K562 (cell line): ENCODE results near the gene TMEM86B. TPM values are rescaled to one million over a fixed set of nuclear protein-coding genes. Genes with fewer than 3 reads are reported as not detected.

Experiments used
- ATF7 ChIP-seq: fragments of 450-650 bp; IDR thresholded peaks from 2 replicates; pipeline ENCODE4 v1.7.1; 2014; ENCODE audit warnings: mild to moderate bottlenecking, moderate library complexity
- BRD4 ChIP-seq: fragments of 200-600 bp; sonication (generic); IDR thresholded peaks from 2 replicates; pipeline ENCODE4 v1.6.1; 2017; ENCODE audit warnings: inconsistent platforms
- CSDE1 ChIP-seq, 2 experiments: fragments of 450-650 bp; IDR thresholded peaks; 2 replicates each; pipeline ENCODE4 v1.6.1; 2016; ENCODE audit warnings: mild to moderate bottlenecking in 1 of 2
- L3MBTL2 ChIP-seq: fragments of 450-650 bp; IDR thresholded peaks from 2 replicates; pipeline ENCODE4 v1.6.1; 2016; ENCODE audit warnings: mild to moderate bottlenecking, moderate library complexity
- MIER1 ChIP-seq: fragments of 450-650 bp; IDR thresholded peaks from 2 replicates; pipeline ENCODE4 v1.6.1; 2016; ENCODE audit warnings: antibody characterized with exemption, mild to moderate bottlenecking, low read depth
- NCOA1 ChIP-seq: fragments of 450-650 bp; IDR thresholded peaks from 2 replicates; pipeline ENCODE4 v1.6.1; 2016; ENCODE audit warnings: low read depth
- NR2C1 ChIP-seq, 2 experiments: fragments of 450-650 bp; IDR thresholded peaks; 2 replicates each; pipeline ENCODE4 v1.6.1; 2017; ENCODE audit warnings: mild to moderate bottlenecking in 2 of 2, antibody characterized with exemption in 1 of 2, inconsistent platforms in 1 of 2, missing compliant biosample characterization in 1 of 2, missing genetic modification characterization in 1 of 2
- NUFIP1 ChIP-seq: fragments of 450-650 bp; IDR thresholded peaks from 2 replicates; pipeline ENCODE4 v1.6.1; 2018; ENCODE audit not compliant: partially characterized antibody
- POLR2G ChIP-seq: fragments of 200-400 bp; formaldehyde crosslinking; IDR thresholded peaks from 2 replicates; pipeline ENCODE4 v1.6.1; 2017; ENCODE audit warnings: low read depth, mild to moderate bottlenecking, antibody characterized with exemption, low read length, moderate library complexity
- POLR2H ChIP-seq: IDR thresholded peaks from 2 replicates; pipeline ENCODE4 v1.6.1; 2016; ENCODE audit warnings: missing genetic modification characterization, low read depth, mild to moderate bottlenecking, control low read depth, missing compliant biosample characterization, moderate library complexity
- PTRF ChIP-seq: fragments of 450-650 bp; IDR thresholded peaks from 2 replicates; pipeline ENCODE4 v1.6.1; 2016; ENCODE audit warnings: mild to moderate bottlenecking, missing genetic modification characterization, missing compliant biosample characterization
- RBM17 ChIP-seq: fragments of 200-400 bp; formaldehyde crosslinking; IDR thresholded peaks from 2 replicates; pipeline ENCODE4 v1.6.1; 2017; ENCODE audit warnings: low read depth, mild to moderate bottlenecking, low read length, borderline replicate concordance
- SAP30 ChIP-seq: fragments of 200-600 bp; sonication (generic); IDR thresholded peaks from 2 replicates; pipeline ENCODE4 v1.6.1; 2012; ENCODE audit warnings: borderline replicate concordance, low read depth, mild to moderate bottlenecking, moderate library complexity, low read length, control low read depth, inconsistent platforms; ENCODE audit not compliant: insufficient read depth, poor library complexity, severe bottlenecking
- SUPT5H ChIP-seq: fragments of 450-650 bp; IDR thresholded peaks from 2 replicates; pipeline ENCODE4 v1.6.1; 2016
- TFE3 ChIP-seq: fragments of 450-650 bp; formaldehyde crosslinking; IDR thresholded peaks from 2 replicates; pipeline ENCODE4 v1.4.0; 2020; ENCODE audit warnings: mild to moderate bottlenecking, mixed read lengths
- ZNF175 ChIP-seq: fragments of 200-800 bp; sonication (Bioruptor generic); IDR thresholded peaks from 2 replicates; pipeline ENCODE4 v1.6.1; 2016; ENCODE audit warnings: low read depth, mild to moderate bottlenecking, missing genetic modification characterization, missing compliant biosample characterization
- ZNF695 ChIP-seq: fragments of 450-650 bp; formaldehyde crosslinking; IDR thresholded peaks from 2 replicates; pipeline ENCODE4 v1.4.0; 2020; ENCODE audit warnings: mild to moderate bottlenecking, moderate library complexity
- ZNF740 ChIP-seq, 3 experiments: fragments of 200-800 bp in 1 of 3; sonication (Bioruptor generic) in 1 of 3; sonication (generic) in 1 of 3; formaldehyde crosslinking in 1 of 3; IDR thresholded peaks; 2 replicates each; pipeline versions ENCODE4 v1.6.1 to v1.8.0; 2016 to 2022; ENCODE audit warnings: mild to moderate bottlenecking in 2 of 3, missing compliant biosample characterization in 2 of 3, missing genetic modification characterization in 2 of 3, missing genetic modification reagents in 1 of 3
- ZZZ3 ChIP-seq: fragments of 450-650 bp; IDR thresholded peaks from 2 replicates; pipeline ENCODE4 v1.6.1; 2016; ENCODE audit warnings: antibody characterized with exemption, mild to moderate bottlenecking, moderate library complexity
- polyA plus RNA-seq, 8 experiments: library from polyadenylated mRNA; depleted of rRNA in 4 of 8; stranded (reverse) in 5 of 8; unstranded in 3 of 8; fragments of >200 nt; fragmentation: Nextera tagmentation in 2 of 8; fragmentation: Illumina TruSeq in 1 of 8; extraction: Ambion mirVana in 2 of 8; extraction: Trizol in 1 of 8; gene quantifications; 2 replicates each; pipeline versions ENCODE4 v1.2.1 to v1.2.3, GENCODE V29; 2011 to 2014; ENCODE audit warnings: inconsistent platforms in 1 of 8, missing spikeins in 1 of 8
- total RNA-seq, 7 experiments: library from RNA; depleted of rRNA in 6 of 7; stranded (reverse); fragments of >200 nt in 6 of 7; fragmentation: Illumina TruSeq in 2 of 7; extraction: Trizol in 2 of 7; gene quantifications; 2 replicates each; pipeline versions ENCODE4 v1.2.1 to v1.2.3, GENCODE V29; 2011 to 2021; ENCODE audit warnings: low replicate concordance in 1 of 7
- TF ChIP-seq, protein P1 (sequence below), 2 experiments: fragments of 200-800 bp in 1 of 2; sonication (Bioruptor generic) in 1 of 2; sonication (generic) in 1 of 2; formaldehyde crosslinking in 1 of 2; IDR thresholded peaks in 1 of 2; conservative IDR thresholded peaks in 1 of 2; 2 replicates each; pipeline versions ENCODE4 v1.5.0 to v1.6.1; 2016 to 2020; ENCODE audit warnings: missing compliant biosample characterization in 1 of 2, missing genetic modification characterization in 1 of 2, missing genetic modification reagents in 1 of 2
- TF ChIP-seq, protein P2 (sequence below): fragments of 450-650 bp; formaldehyde crosslinking; conservative IDR thresholded peaks from 2 replicates; pipeline ENCODE4 v1.4.0; 2022; ENCODE audit warnings: mild to moderate bottlenecking, missing genetic modification characterization

Gene TMEM86B
- total and polyA plus RNA-seq, 9 of the 15 experiments (the other 6 are each of a cell fraction or from before 2014, with no cell fraction given): 0.28 to 7.9 (median 2.1) TPM

GRCh38 chr19:55259540-55260210 is 31.1 kb upstream of the TMEM86B start (continued):
- TF ChIP-seq, protein P1, sequence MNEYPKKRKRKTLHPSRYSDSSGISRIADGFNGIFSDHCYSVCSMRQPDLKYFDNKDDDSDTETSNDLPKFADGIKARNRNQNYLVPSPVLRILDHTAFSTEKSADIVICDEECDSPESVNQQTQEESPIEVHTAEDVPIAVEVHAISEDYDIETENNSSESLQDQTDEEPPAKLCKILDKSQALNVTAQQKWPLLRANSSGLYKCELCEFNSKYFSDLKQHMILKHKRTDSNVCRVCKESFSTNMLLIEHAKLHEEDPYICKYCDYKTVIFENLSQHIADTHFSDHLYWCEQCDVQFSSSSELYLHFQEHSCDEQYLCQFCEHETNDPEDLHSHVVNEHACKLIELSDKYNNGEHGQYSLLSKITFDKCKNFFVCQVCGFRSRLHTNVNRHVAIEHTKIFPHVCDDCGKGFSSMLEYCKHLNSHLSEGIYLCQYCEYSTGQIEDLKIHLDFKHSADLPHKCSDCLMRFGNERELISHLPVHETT (CRISPR knock-in tag; conservative IDR thresholded peaks at IDR 0.05 in 1 of 2, IDR thresholded peaks at IDR 0.05 in 1 of 2): 0 out of 4 replicates have a peak, but pooled peaks of 1 of the 2 experiments have one; percentile 5
- TF ChIP-seq CSDE1 (IDR thresholded peaks at IDR 0.05) (0 out of 4 replicates have a peak, but pooled peaks of 1 of the 2 experiments have one; percentile 23), POLR2H (tag) (no peak; the same call in none of the 2 replicates), L3MBTL2 (peak; percentile 73; the same call in 1 of the 2 replicates), TFE3 (0 out of 2 replicates have a peak, but pooled peaks have one; percentile 4), SUPT5H (peak; percentile 79), PTRF (no peak), NUFIP1 (no peak), RBM17 (no peak), BRD4 (peak; percentile 64; the same call in 1 of the 2 replicates), NCOA1 (peak; percentile 7; the same call in 1 of the 2 replicates), ATF7 (no peak), ZNF695 (CRISPR knock-in tag) (no peak), ZNF175 (CRISPR knock-in tag) (0 out of 2 replicates have a peak, but pooled peaks have one; percentile 54), ZNF740 (CRISPR knock-in tag; IDR thresholded peaks at IDR 0.05) (no peak), ZNF740 (tag; IDR thresholded peaks at IDR 0.05) (peak in 1 of 2 experiments; percentile 28; a peak in 1 of 4 replicates), MIER1 (peak; percentile 59; the same call in 1 of the 2 replicates), NR2C1 (IDR thresholded peaks at IDR 0.05) (no peak), NR2C1 (tag; IDR thresholded peaks at IDR 0.05) (no peak), POLR2G (no peak), ZZZ3 (0 out of 2 replicates have a peak, but pooled peaks have one; percentile 41), SAP30 (peak; percentile 44)
- TF ChIP-seq, protein P2, sequence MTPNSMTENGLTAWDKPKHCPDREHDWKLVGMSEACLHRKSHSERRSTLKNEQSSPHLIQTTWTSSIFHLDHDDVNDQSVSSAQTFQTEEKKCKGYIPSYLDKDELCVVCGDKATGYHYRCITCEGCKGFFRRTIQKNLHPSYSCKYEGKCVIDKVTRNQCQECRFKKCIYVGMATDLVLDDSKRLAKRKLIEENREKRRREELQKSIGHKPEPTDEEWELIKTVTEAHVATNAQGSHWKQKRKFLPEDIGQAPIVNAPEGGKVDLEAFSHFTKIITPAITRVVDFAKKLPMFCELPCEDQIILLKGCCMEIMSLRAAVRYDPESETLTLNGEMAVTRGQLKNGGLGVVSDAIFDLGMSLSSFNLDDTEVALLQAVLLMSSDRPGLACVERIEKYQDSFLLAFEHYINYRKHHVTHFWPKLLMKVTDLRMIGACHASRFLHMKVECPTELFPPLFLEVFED (CRISPR knock-in tag): peak; percentile 42; the same call in 1 of the 2 replicates
